Measurements from ENCODE around the gene C2CD4A.

DNA sequence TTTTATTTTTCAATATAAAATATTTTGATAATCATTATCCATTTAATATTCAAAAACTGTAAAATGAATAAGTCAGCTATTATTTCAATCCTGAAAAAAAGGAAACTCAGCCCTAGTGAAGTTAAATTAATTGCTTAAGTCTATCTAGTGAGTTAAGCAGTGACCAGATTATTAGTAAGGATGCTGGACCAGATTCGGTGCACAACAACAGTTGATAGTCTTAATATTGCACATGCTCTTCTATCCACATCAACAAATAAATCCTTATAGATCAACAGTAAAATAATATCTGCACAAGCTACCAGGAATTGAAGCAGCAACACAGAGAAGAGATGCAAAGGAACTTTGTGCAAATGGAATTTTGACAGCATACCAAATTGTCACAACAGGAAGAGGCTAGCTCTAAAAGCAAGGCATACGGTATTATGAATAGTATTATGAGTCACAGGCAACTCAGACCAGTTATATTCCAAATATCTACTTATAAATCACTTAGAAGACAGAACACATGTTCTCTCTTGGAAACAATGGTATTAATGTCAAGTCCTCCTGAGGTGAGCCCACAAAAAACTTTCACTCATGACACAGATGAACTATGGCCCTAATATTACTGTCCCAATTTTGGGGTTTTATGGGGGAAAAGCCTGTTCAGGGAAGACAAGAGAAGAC, 31.4 kb upstream of the C2CD4A start:
- TF ChIP-seq RAD21 (IDR thresholded peaks at IDR 0.05; ENCODE audit: low read depth) (no peak), EP300 (IDR thresholded peaks at IDR 0.05; ENCODE audit: borderline replicate concordance) (no peak), MAX (IDR thresholded peaks at IDR 0.05) (no peak)

All from Ishikawa (cell line).